HPDE6-E6E7 (cell line): ENCODE measurements around the gene KLF12.

Source experiments
- DNase-seq: peaks from one replicate; pipeline ENCODE4 v3.0.0; 2011; ENCODE audit warnings: missing footprints; ENCODE audit errors: extremely low spot score

Gene KLF12

DNA sequence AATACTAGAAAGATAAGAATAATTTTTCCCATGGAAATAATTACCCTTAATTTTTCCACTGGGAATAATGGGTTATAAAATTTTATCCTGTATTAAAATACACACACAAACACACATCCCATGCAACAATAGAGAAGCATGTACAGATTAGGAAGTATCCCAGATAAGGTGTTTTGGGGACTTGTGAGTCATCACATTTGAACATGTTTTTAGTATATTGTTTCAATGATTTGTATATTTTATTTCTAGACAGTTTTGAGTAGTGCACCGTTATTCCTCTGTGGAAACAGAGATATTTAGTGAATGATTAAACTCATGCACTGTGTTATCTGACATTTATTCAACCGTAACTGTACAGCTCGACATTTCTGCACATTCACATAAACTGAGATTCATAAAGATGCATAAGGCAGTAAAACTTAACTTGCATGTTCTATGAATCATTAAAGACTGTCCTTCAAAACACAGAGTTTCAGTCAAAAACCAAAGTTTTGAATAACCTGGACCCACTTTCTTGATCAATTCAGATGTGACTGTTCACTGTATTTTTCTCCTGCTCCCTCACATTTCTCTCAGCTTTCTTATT, 30.1 kb downstream of the KLF12 start:
- no peak for DNase-seq

DNA sequence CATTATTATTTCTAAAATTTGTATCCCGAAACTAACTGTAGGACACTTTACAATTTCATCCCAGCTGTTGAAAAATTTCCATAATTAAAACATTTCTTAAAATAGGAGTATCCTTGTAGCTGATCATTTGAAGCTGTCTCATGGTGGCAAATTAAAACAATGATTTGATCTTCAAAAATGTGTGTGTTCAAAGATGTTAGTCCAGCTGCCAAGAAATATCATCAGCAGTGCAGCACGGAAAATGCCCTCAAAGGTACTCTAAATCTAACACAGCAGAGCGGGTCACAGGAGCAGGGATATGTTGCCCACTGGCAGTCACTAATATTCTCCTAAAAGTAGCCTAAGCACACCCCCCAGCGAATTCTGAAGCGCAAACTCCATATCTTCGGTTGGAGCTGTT, 31.0 kb downstream of the KLF12 start:
- no peak for DNase-seq

DNA sequence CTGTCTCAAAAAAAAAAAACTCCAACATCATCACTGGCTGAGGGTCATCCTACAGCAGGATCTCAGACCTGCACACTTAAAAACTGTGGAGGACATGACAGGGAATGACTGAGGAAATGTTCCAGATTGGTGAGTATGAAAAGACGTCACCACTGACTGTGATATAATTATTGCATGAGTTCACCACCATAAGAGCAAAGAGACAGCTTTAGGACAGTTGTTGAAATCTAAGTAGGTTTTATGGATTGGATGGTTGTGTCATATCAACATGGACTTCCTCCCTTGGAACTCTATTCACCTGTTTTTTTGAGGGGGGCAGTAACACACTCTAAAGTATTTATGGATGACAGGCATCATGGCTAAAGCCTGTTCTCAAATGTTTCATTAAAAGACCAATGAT, 31.5 kb downstream of the KLF12 start:
- no peak for DNase-seq

DNA sequence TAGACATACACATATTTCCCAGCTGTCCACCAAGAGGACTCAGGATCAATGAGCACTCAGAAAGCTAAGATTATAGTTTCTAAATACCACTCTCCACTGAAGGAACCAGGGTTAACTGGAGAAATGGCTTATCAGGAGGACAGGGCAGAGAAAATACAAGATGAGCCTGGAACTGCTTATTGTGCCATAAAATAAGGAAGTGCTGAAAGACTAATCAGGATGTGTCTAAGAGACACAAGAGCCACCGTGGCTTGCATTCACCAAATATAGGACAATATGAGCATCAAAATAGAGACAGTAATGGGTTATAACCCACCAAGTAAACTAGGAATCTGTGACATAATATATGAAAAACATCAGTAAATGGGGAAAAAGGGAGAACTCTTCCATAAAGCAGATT, 32.8 kb downstream of the KLF12 start:
- no peak for DNase-seq

DNA sequence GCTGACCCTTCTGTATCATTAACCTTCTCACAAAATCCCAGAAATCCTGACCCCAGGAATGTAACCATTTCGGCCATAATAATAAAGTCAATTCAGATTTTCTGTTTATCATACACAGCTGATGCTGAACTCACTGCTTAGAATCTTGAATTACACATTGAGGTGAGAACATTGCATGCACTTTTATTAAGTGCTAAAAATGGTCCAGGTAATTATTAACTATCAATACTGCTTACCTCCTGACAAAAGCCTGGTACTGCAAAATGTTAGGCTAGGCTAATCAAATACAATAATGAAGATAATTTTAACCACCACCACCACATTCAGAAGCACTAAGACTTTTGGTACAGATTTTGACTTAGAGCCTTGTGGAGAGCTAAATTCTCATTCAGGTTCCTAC, 36.1 kb downstream of the KLF12 start:
- DNase-seq: no peak

DNA sequence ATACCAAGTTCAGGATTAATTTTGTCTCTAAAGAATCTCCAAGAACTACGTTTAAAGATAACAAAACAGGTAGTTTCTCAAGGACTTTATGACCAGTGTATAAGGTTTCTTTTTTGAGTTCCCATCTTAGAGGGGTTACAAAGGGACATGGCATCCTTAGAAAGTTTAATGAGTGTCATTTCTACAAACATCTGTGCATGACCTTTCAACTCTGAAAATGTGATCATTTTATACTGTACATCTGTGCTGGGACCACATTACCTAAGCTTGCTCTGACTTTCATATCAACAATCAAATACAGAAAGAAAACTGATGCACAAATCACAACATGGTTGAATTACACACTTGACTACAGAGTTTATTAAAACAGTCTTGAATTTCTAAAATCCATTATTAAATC, 37.1 kb downstream of the KLF12 start:
- DNase-seq: no peak

DNA sequence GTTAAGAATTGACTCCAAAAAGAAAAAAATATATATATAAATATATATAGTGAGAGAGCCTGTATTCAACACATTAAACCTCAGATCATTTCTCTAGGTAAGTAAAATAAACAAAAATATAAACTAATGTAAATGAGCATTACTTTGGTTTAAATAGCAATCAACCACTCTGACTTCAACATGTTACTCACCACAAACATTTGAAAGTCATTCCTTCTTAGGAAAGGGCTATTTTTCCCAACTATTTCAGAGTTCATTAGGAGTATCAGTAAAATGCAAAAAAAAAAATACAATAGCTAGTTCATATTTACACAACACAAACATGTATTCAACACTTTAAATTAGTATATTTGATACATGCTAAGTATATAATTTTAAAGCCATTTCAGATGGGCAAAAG, 40.5 kb downstream of the KLF12 start:
- no peak for DNase-seq

DNA sequence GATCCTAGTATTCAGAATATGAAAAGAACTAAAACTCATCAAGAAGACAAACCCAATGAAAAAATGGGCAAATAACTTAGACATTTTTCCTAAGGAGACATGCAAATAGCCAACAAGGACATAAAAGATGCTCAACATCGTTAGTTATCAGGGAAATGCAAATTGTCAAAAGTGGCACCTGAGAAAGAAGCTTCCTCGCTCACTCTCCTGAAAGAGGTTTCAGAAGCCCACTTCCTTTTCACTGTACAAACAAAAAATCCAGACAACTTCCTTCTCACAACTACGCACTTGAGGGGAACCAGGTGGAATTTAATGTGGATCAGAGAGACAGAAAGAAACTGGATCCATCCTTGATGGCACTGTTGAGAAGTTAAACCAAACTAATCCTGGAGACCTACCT, 41.5 kb downstream of the KLF12 start:
- no peak for DNase-seq

DNA sequence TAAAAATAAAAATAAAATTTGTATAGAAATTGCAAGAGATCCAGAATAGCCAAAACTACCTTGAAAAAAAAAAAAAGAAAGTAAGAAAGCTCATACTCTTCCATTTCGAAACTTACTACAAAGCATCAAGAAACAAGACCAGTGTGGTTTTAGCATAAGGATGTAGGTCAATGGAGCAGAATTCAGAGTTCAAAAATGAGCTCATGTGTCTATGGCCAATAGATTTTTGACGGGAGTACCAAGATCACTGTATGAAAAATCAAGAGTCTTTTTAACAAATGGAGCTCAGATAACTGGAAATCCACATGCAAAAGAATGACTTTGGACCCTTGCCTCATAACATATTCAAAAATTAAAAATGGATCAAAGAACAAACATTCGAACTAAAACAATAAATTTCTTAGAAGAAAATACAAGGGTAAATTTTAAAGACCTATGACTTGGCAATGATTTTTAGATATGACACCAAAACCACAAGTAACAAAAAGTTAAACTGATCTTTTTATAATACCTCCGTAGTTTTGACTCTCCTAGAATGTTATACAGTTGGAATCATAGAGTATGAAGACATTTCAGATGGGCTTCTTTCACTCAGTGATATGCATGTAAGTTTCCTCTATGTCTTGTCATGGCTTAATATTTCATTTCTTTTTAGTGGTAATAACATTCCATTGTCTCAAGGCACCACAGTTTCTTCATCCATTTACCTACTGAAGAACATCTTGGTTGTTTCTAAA, 43.2 kb downstream of the KLF12 start:
- no peak for DNase-seq

DNA sequence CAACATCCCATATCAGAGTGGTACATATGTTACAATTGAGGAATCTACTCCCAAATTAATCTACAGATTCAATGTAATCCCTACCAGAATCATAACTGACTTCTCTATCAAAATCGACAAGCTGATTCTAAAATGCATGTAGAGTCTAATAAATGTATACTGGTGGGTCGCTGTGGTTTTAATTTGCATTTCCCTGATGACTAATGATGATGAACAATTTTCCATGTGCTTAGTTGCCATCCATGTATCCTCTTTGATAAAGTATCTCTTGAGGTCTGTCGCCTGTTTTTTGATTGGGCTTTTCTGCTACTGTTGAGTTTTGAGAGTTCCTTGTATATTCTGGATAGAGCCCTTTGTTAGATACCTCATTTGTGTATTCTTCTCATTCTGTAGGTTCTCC, 43.8 kb downstream of the KLF12 start:
- no peak for DNase-seq

DNA sequence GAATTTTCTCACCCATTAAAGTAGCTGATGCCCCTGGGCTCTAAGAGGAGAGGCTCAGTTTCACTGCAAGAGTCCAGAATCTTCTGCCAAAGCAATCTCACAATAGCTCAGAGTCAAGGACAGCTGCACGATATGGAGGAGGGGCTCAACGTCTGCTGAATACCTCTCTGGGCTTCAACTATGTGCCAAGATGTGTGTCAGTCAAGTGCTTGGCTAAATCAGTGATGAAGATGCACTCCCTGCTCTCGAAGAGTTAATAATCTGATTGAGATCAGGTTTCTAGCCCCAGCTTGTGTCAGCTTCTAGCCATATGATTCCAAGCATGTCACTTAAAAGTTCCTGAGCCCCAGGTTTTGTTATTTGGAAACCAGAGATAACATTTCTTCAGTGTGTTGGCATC, 46.8 kb downstream of the KLF12 start:
- no peak for DNase-seq
